ENCODE results near the gene MYL10. TPM values are rescaled to one million over a fixed set of nuclear protein-coding genes. Genes with fewer than 3 reads are reported as not detected.

MYL10 gene
- total and polyA plus RNA-seq, 2 of the 8 experiments (the other 6 are each of a cell fraction or from before 2014, with no cell fraction given) = 0.18 TPM; not detected in 1

GRCh38 chr7:101651112-101651511, 22.0 kb upstream of the MYL10 start:
- Histone ChIP-seq H2BK12ac (ENCODE audit: low read depth, low read length) (no peak overlapping the region), H4K5ac (ENCODE audit: insufficient read length, low read depth, low read length) (no peak overlapping the region), H2BK15ac (ENCODE audit: low read length) (no peak overlapping the region), H3K18ac (ENCODE audit: extremely low read depth, low read length) (no peak overlapping the region), H3K4me2 (ENCODE audit: insufficient read depth in 1 of 2, low read depth in 2 of 2, low read length in 2 of 2) (no peak overlapping the region), H2AFZ (ENCODE audit: low read length) (no peak overlapping the region), H2BK20ac (ENCODE audit: low read length) (no peak overlapping the region), H2BK120ac (replicated peaks; ENCODE audit: low read depth, low read length) (no peak overlapping the region), H3K27me3 (replicated peaks in 1 of 4; ENCODE audit: control insufficient read depth in 3 of 4, extremely low read depth in 1 of 4, insufficient read depth in 3 of 4, low read length in 3 of 4) (no peaks in the 10 kb centered on the region; a peak in 1 of 7 replicates), H2AK5ac (ENCODE audit: low read depth, low read length) (no peak overlapping the region), H3K56ac (replicated peaks; ENCODE audit: insufficient read length, low read depth, low read length) (no peak overlapping the region), H4K8ac (ENCODE audit: extremely low read depth, insufficient read depth, low read length) (no peak overlapping the region), H3K23me2 (ENCODE audit: low read depth, low read length) (no peaks in the 10 kb centered on the region), H4K91ac (replicated peaks; ENCODE audit: insufficient read length, low read length) (no peak overlapping the region), H3K9me3 (ENCODE audit: insufficient read depth in 2 of 2, low read depth in 1 of 2, low read length in 1 of 2) (no peaks in the 10 kb centered on the region), H2BK5ac (ENCODE audit: low read depth, low read length) (no peak overlapping the region), H3K4me3 (ENCODE audit: extremely low read depth in 1 of 4, insufficient read depth in 2 of 4, low read depth in 3 of 4, low read length in 4 of 4) (no peak overlapping the region), H3K9ac (replicated peaks in 1 of 4; ENCODE audit: extremely low read depth in 1 of 4, low read depth in 3 of 4, low read length in 3 of 4) (no peak overlapping the region), H3K14ac (ENCODE audit: insufficient read length) (no peak overlapping the region), H3K4ac (replicated peaks; ENCODE audit: insufficient read length, low read depth, low read length) (no peak overlapping the region), H3K23ac (ENCODE audit: insufficient read length) (no peak overlapping the region), H4K20me1 (replicated peaks in 1 of 2; ENCODE audit: control insufficient read depth in 1 of 2, insufficient read depth in 2 of 2, low read length in 2 of 2) (no peaks in the 10 kb centered on the region), H3K36me3 (ENCODE audit: control insufficient read depth in 2 of 4, insufficient read depth in 4 of 4, low read length in 3 of 4) (no peaks in the 10 kb centered on the region), H3K79me1 (ENCODE audit: low read depth, low read length) (no peaks in the 10 kb centered on the region), H3K4me1 (replicated peaks in 1 of 4; ENCODE audit: control insufficient read depth in 3 of 4, insufficient read depth in 4 of 4, low read length in 3 of 4) (no peaks in the 10 kb centered on the region), H3K79me2 (ENCODE audit: control insufficient read depth in 1 of 2, insufficient read depth in 2 of 2, low read length in 2 of 2) (no peaks in the 10 kb centered on the region), H3K27ac (ENCODE audit: low read depth, low read length) (no peak overlapping the region)
- ChIA-PET POLR2A (ENCODE audit: partially characterized antibody) (interaction anchor here (2.0 kb wide), 1 partner anchor 48 kb away, joined by 6 read pairs; no protein-coding TSS in a partner anchor), CTCF (ENCODE audit: partially characterized antibody) (interaction anchor here (0.6 to 3.5 kb wide), 6 partner anchors 10 to 155 kb away, joined by 3 to 9 read pairs (median 4); no protein-coding TSS in a partner anchor)
- DNase-seq (ENCODE audit: low read depth in 1 of 2, low spot score in 2 of 2) = no peak
- FAIRE-seq = no peak
- WGBS, 2 experiments (ENCODE audit: extremely low coverage in 1 of 2, insufficient coverage in 1 of 2, insufficient read length in 1 of 2, insufficient replicate concordance in 2 of 2, low coverage in 1 of 2, low lambda C conversion rate in 2 of 2, missing lambda C conversion rate in 1 of 2) = 82% methylated on average over 4 of the region's 4 CpGs; no CpG with 5 or more reads in 1 of the 2 experiments
- TF ChIP-seq POU5F1 (IDR thresholded peaks at IDR 0.05; ENCODE audit: low read depth, low read length) (no peak), EP300 (IDR thresholded peaks at IDR 0.05; ENCODE audit: borderline replicate concordance in 1 of 2, low read depth in 2 of 2, low read length in 2 of 2) (no peak), ATF2 (IDR thresholded peaks at IDR 0.05; ENCODE audit: low read length) (no peak), FOSL1 (IDR thresholded peaks at IDR 0.05; ENCODE audit: insufficient read depth, low read depth, low read length) (no peak), YY1 (IDR thresholded peaks at IDR 0.05; ENCODE audit: low read depth, low read length) (no peak), CBX8 (IDR thresholded peaks at IDR 0.05; ENCODE audit: borderline replicate concordance, low read depth, low read length) (no peak), SRF (IDR thresholded peaks at IDR 0.05; ENCODE audit: low read depth, low read length) (no peak), GTF2F1 (IDR thresholded peaks at IDR 0.05; ENCODE audit: borderline replicate concordance, low read depth, low read length) (no peak), CTCF (IDR thresholded peaks at IDR 0.05; ENCODE audit: control extremely low read depth in 1 of 3, insufficient read depth in 1 of 3, low read depth in 1 of 3, low read length in 3 of 3) (no peak)
